DMS53 (cell line): ENCODE results near the gene FAM20A.

Source experiments
- DNase-seq: peaks from one replicate; lab custom pipeline; 2025; lab: John Stamatoyannopoulos, UW

Gene FAM20A

GRCh38 chr17:68608515-68609130 is 7.5 kb upstream of the FAM20A start:
- no peak for DNase-seq

GRCh38 chr17:68606451-68607307 is 5.5 kb upstream of the FAM20A start:
- no peak for DNase-seq

DNA sequence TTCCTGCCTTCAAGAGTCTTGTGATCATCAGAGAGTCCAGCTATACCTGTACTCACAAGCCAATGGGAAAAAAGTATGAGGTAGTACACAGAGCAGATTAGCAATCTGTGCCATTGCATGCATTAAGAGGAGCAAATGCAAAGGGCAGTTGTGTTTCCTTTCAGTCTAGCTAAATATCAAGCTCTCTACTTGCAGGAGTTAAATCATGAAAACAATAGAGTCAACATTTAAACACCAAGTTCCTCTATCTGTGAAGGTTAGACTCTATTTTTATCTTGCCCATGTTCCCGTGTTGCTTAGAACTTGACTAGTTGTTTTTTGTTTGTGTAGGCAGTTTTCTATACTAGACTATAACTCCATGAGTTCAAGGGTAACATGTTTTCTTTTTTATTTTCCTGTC is 4.7 kb upstream of the FAM20A start:
- DNase-seq: no peak

DNA sequence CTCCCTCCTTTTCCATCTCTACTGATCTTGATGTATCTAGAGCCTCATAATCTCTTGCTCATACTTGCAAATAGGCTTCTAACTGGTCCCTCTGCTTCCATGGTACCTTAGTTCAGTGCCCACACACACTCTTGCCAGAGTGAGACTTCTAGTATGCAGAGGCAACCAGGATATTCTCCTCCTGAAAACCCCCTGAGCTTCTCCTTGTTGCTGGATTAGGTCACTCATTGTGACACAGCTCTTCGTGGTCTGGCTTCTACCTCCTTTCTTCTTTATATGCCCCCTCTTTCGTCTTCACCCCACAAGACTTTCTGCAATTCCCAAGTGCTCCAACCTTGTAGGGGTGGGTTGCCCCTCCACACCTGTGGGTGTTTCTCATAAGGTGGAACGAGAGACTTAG is 2.5 kb upstream of the FAM20A start:
- no peak for DNase-seq

DNA sequence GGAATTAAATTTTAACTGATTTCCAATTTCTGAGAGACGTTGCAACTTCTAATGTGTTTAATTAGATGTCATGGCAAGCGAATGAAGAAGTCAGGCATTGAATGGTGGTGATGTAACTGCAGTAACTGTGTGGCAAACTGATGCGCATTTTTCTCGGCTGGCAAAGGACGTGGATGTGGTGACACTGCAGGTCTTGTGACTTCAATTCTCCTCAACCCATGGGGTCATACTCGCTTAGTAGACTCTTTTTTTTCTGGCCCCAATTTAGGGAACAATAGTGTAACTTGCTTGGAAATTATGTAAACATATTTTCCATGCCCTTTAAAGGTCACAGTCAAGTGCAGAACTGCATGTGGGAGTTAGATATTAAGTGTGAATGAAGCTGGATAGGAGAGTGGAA is 1.9 kb upstream of the FAM20A start:
- DNase-seq: no peak

DNA sequence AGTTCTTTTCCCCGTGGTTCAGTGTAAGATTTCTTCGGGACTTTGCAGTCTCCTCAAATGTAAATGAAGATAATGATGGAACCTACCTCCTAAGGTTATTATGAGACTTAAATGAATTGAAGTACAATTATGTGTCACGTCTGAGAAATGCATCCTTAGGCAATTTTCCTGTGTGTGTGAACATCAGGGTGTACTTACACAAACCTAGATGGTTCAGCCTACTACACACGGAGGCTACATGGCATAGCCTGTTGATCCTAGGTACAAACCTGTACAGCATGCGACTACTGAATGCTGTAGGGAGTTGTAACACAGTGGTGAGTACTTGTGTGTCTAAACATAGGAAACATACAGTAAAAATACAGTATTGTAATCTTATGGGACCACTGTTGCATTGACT is 1.1 kb upstream of the FAM20A start:
- no peak for DNase-seq

- no peak for DNase-seq
These were observed 560 bp upstream of the FAM20A start for GRCh38 chr17:68601565-68602288.

GRCh38 chr17:68600067-68600930 is 868 bp downstream of the FAM20A start:
- DNase-seq: peak; percentile 75

GRCh38 chr17:68599552-68600066 is 1.6 kb downstream of the FAM20A start:
- no peak for DNase-seq

DNA sequence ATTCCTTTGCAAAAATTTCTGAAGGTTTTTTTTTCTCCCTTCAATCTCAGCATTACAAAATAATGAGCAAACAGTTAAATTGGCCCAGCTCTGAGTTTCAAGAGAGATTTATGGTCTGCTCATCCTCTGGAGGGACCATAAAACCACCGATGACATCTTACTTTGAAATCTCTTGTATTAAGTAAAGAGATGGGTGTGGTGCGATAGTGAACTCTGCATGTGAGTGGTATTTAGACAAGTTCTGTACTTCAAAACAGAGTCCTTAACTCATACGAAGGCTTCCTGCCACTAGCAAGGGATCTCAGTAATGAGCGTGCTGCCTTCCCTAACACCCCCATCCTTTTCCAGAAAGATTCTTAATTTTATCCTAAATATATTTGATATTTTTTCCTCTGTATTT is 2.1 kb downstream of the FAM20A start:
- no peak for DNase-seq

DNA sequence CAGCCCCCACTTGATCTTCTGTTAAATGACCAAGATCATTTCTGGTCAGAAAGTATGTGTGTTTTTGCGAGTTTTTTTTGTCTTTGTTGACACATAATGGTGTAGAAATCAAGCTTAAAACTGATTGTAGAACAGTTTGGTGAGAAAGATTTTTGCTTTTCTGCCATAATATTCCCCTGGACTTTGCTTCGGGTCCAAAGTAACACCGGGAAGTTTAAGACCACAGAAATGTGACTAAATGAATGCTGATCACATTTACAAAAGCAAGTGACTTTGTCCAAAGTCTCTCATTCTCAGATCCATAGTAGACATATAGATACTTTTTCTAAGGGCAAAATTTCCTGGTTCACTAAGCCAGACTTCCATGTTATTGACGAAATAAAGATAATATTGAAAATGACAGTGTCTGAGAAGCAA is 2.6 kb downstream of the FAM20A start:
- DNase-seq: no peak

GRCh38 chr17:68598074-68598473 is 3.1 kb downstream of the FAM20A start:
- DNase-seq: no peak

- no peak for DNase-seq
These were observed 4.7 kb downstream of the FAM20A start for GRCh38 chr17:68596411-68596945.

GRCh38 chr17:68595986-68596385 is 5.2 kb downstream of the FAM20A start:
- no peak for DNase-seq

GRCh38 chr17:68595496-68595895 is 5.7 kb downstream of the FAM20A start:
- DNase-seq: no peak

DNA sequence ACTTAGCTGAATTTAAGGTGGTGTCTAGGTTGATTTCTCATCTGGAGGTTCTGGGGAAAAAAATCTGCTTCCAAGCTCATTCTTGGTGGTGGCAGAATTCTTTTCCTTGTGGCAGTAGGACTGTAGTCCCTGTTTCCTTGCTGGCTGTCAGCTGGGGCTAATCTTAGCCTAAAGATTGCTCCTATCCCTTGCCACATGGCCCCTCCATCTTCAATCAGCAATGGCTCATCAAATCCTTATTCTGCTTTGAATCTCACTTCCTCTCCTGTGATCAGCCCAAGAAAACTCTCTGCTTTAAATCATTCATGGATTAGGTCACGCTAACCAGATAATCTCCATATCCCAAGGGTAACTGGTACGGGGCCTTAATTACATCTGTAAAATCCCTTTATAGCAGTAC is 6.6 kb downstream of the FAM20A start:
- no peak for DNase-seq

GRCh38 chr17:68592682-68593641 is 8.2 kb downstream of the FAM20A start:
- DNase-seq: no peak

DNA sequence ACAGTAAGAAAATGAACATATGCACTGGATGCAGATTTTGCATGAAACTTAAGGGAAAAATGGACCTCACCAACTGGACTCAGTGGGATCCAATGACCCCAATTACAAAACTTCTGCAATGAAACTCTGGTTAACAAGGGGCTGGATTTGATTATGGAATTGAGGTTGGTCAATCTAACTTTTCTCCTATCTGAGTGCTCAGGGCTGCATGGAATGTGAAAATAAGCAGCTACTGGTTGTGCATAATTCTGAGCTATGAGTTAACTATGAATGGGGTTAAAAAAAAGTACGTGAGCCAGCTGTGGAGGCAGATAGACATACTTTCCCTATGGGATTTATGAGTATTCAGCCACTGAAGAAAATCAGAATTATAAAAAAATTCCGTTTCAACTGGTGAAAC is 9.2 kb downstream of the FAM20A start:
- DNase-seq: no peak

- DNase-seq: no peak
These were observed 9.6 kb downstream of the FAM20A start for GRCh38 chr17:68591583-68591982.

DNA sequence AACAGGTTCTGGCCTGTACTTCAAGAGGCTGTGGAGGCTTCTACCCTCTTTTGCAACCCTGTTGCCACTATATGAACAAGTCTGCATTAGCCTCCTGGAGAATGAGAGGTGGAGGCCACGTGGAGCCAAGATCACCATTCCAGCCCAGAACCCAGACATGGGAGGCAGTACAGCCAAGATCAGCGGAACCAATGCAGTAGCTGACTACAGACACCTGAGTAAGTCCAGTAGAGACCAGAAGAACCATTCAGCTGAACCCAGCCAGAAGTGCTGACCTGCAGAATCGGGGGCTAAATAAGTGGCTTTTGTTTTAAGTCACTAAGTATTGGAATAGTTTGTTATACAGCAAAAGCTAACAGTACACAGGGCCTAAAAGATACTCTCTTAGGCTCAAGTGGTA is 12.1 kb downstream of the FAM20A start:
- no peak for DNase-seq
